ENCODE measurements around the gene DOK1. TPM values are rescaled to one million over a fixed set of nuclear protein-coding genes. Genes with fewer than 3 reads are reported as not detected.

The DOK1 gene
- total RNA-seq, 1 experiment from 2014 or later, result 4.7 TPM

- DNase-seq, result no peak
- Histone ChIP-seq H3K27ac (ENCODE audit: low read length) (no peak overlapping the region), H3K4me3 (ENCODE audit: low read length) (peak overlapping the region; percentile 83), H3K27me3 (ENCODE audit: low read length) (no peaks in the 10 kb centered on the region), H3F3A (ENCODE audit: low read length, unreplicated experiment) (no peaks in the 10 kb centered on the region), H3K36me3 (ENCODE audit: low read depth, low read length) (no peaks in the 10 kb centered on the region), H2AFZ (ENCODE audit: low read length) (peak overlapping the region; percentile 97), H3K9me2 (replicated peaks; ENCODE audit: low read length) (no peaks in the 10 kb centered on the region), H3K4me1 (ENCODE audit: insufficient read depth, low read length) (peaks cover 12% of the 10 kb centered on the region; the same call in 1 of the 2 replicates), H3K9ac (ENCODE audit: low read length) (peak overlapping the region; percentile 80), H3K9me3 (ENCODE audit: low read length) (no peaks in the 10 kb centered on the region), H3K79me2 (ENCODE audit: low read length) (peaks cover 10% of the 10 kb centered on the region), H3K4me2 (ENCODE audit: low read length) (peak overlapping the region; percentile 100), H4K20me1 (ENCODE audit: low read length) (no peaks in the 10 kb centered on the region)
- BruUV-seq (replicated peaks), result no TSS peak
- TF ChIP-seq, protein P1, sequence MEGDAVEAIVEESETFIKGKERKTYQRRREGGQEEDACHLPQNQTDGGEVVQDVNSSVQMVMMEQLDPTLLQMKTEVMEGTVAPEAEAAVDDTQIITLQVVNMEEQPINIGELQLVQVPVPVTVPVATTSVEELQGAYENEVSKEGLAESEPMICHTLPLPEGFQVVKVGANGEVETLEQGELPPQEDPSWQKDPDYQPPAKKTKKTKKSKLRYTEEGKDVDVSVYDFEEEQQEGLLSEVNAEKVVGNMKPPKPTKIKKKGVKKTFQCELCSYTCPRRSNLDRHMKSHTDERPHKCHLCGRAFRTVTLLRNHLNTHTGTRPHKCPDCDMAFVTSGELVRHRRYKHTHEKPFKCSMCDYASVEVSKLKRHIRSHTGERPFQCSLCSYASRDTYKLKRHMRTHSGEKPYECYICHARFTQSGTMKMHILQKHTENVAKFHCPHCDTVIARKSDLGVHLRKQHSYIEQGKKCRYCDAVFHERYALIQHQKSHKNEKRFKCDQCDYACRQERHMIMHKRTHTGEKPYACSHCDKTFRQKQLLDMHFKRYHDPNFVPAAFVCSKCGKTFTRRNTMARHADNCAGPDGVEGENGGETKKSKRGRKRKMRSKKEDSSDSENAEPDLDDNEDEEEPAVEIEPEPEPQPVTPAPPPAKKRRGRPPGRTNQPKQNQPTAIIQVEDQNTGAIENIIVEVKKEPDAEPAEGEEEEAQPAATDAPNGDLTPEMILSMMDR (conservative IDR thresholded peaks at IDR 0.05; ENCODE audit: low read depth, low read length), result no peak
- no peak for TF ChIP-seq EZH2 (IDR thresholded peaks at IDR 0.05; ENCODE audit: low read length, unreplicated experiment)
- no peak for TF ChIP-seq EZH2phosphoT487 (IDR thresholded peaks at IDR 0.05; ENCODE audit: borderline replicate concordance, low read length)
- intact Hi-C loops (cut with micrococcal nuclease), result no loop called here
- ChIA-PET CTCF (no interaction called here), POLR2A (ENCODE audit: unreplicated experiment) (no interaction called here)
- no peak for ATAC-seq
These were observed 6.1 kb upstream of the DOK1 start for GRCh38 chr2:74548285-74548899.

DNA sequence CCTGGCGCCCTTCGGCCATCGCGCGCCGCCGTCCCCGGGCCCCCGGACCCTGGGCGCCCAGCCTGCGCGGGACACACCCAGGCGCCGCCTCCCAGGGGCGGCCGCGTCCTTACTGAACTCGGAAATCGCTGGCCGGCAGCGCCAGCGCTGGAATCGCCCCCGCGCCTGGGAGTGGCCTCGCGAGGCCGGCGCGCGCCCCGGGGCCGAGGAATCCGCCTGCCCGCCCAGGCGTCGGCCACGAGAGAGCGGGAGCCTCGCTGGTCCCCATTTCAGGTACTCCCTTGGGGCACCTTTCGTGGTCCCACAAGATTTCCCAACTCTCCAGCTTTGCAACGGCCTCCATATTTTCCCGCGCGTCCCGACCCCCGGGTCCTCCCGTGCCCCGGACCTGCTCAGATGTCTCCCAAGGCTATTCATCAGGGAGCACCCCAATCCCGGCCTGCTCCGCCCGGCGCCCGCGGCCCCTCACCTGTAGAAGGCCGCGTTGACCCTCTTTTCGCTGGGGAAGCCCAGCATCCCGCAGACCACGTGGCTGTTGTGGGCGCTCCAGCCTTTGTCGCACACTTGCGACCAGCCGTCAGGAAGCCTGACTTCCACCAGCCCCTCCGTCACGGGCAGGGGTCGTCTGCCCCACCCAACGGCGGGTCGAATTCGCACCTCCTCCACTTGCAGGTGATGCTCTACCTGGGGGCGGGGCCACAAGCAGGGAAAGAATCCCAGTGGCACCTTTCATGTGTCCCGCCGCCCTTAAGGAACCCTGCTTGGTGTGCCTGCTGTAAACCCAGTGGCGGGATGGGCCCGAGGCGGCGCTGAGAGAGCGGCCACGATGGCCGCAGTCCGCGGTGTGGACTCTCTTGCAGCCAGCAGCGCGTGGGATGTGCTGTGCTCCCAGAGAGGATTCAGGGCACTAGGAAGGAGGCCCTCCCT lies 5.4 kb upstream of the DOK1 start:
- H3K4me1 ChIP-seq (ENCODE audit: insufficient read depth, low read length), result peaks cover 12% of the 10 kb centered on the region; the same call in 1 of the 2 replicates
- TF ChIP-seq, protein P1 (conservative IDR thresholded peaks at IDR 0.05; ENCODE audit: low read depth, low read length), result no peak
- TF ChIP-seq EZH2phosphoT487 (IDR thresholded peaks at IDR 0.05; ENCODE audit: borderline replicate concordance, low read length) (no peak), EZH2 (IDR thresholded peaks at IDR 0.05; ENCODE audit: low read length, unreplicated experiment) (no peak)
- peak overlapping the region; percentile 97 for H2AFZ ChIP-seq (ENCODE audit: low read length)
- POLR2A ChIA-PET (ENCODE audit: unreplicated experiment), result no interaction called here
- CTCF ChIA-PET, result no interaction called here
- H3K27ac ChIP-seq (ENCODE audit: low read length), result peak overlapping the region; percentile 48
- BruUV-seq (replicated peaks), result TSS peak; percentile 69
- H3F3A ChIP-seq (ENCODE audit: low read length, unreplicated experiment), result no peaks in the 10 kb centered on the region
- peak overlapping the region; percentile 83 for H3K4me3 ChIP-seq (ENCODE audit: low read length)
- peak overlapping the region; percentile 80 for H3K9ac ChIP-seq (ENCODE audit: low read length)
- ATAC-seq (peak; percentile 85), DNase-seq (peak; percentile 76)
- no peaks in the 10 kb centered on the region for H4K20me1 ChIP-seq (ENCODE audit: low read length)
- no peaks in the 10 kb centered on the region for H3K36me3 ChIP-seq (ENCODE audit: low read depth, low read length)
- peaks cover 10% of the 10 kb centered on the region for H3K79me2 ChIP-seq (ENCODE audit: low read length)
- H3K4me2 ChIP-seq (ENCODE audit: low read length), result peak overlapping the region; percentile 100
- intact Hi-C loops (cut with micrococcal nuclease), result no loop called here
- H3K27me3 ChIP-seq (ENCODE audit: low read length), result no peaks in the 10 kb centered on the region
- H3K9me2 ChIP-seq (replicated peaks; ENCODE audit: low read length), result no peaks in the 10 kb centered on the region
- no peaks in the 10 kb centered on the region for H3K9me3 ChIP-seq (ENCODE audit: low read length)
